ENCODE results near the gene EMILIN1. TPM values are rescaled to one million over a fixed set of nuclear protein-coding genes. Genes with fewer than 3 reads are reported as not detected.

Gene EMILIN1
- total and polyA plus RNA-seq, 10 of the 15 experiments (the other 5 are each of a cell fraction or from before 2014, with no cell fraction given) = 0.01 to 2.3 (median 1.2) TPM; not detected in 2

DNA sequence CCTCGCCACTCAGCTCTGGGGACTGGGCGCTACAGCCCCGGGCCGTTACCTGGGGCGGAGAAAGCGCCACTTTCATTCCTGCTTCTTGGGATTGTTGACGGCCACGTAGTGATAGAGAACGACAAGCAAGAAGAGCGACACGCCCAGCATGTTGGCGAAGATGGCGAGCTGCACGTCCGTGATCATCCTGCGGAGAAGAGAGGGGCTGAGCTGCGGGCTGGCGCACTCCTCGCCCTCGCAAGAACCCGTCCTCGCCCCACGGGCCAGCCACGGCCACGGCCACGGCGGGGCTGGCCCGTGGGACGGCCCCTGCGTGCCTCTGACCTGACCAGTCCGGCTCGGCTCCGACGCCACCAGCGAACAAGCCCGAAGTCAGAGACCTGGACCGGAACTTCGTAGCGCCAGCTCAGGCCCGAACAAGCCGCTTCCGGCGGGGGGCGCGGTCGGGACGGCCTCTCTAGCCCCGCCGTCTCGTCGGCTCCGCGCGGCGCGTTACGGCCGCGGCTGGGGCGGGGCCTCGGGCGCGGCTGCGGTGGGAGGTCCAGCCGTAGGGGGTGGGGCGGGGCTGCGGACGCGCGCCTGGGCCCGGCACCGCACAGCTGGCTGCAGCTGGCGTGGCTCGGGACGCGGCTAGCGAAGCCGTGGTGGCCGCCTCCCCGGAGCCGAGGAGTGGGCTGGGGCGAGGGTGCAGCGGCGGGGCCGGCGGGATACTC lies 7.0 kb upstream of the EMILIN1 start, which contains the start of gene OST4 (continued):
- TF ChIP-seq, protein P1, sequence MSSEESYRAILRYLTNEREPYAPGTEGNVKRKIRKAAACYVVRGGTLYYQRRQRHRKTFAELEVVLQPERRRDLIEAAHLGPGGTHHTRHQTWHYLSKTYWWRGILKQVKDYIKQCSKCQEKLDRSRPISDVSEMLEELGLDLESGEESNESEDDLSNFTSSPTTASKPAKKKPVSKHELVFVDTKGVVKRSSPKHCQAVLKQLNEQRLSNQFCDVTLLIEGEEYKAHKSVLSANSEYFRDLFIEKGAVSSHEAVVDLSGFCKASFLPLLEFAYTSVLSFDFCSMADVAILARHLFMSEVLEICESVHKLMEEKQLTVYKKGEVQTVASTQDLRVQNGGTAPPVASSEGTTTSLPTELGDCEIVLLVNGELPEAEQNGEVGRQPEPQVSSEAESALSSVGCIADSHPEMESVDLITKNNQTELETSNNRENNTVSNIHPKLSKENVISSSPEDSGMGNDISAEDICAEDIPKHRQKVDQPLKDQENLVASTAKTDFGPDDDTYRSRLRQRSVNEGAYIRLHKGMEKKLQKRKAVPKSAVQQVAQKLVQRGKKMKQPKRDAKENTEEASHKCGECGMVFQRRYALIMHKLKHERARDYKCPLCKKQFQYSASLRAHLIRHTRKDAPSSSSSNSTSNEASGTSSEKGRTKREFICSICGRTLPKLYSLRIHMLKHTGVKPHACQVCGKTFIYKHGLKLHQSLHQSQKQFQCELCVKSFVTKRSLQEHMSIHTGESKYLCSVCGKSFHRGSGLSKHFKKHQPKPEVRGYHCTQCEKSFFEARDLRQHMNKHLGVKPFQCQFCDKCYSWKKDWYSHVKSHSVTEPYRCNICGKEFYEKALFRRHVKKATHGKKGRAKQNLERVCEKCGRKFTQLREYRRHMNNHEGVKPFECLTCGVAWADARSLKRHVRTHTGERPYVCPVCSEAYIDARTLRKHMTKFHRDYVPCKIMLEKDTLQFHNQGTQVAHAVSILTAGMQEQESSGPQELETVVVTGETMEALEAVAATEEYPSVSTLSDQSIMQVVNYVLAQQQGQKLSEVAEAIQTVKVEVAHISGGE (CRISPR knock-in tag; IDR thresholded peaks at IDR 0.05) = no peak
- TF ChIP-seq MXI1 (IDR thresholded peaks at IDR 0.05; ENCODE audit: low read depth, low read length) = peak; percentile 70
- 0 out of 2 replicates have a peak, but pooled peaks have one; percentile 17 for TF ChIP-seq CBFB (IDR thresholded peaks at IDR 0.05; ENCODE audit: low read depth)
- TF ChIP-seq MYB (IDR thresholded peaks at IDR 0.05; ENCODE audit: borderline replicate concordance, low read depth, low read length) = no peak
- TF ChIP-seq TCF7 (IDR thresholded peaks at IDR 0.05; ENCODE audit: borderline replicate concordance) = no peak
- no peak for TF ChIP-seq RAD51 (IDR thresholded peaks at IDR 0.05)
- TF ChIP-seq SRF (IDR thresholded peaks at IDR 0.05; ENCODE audit: low read depth in 2 of 2, low read length in 2 of 2) = peak; percentile 81 to 96; a peak in 3 of 4 replicates
- TF ChIP-seq RELB (IDR thresholded peaks at IDR 0.05; ENCODE audit: low read depth) = peak; percentile 35; the same call in 1 of the 2 replicates
- no peak for TF ChIP-seq SMAD1 (IDR thresholded peaks at IDR 0.05; ENCODE audit: low read depth, partially characterized antibody)
- TF ChIP-seq ETV6 (conservative IDR thresholded peaks at IDR 0.05 in 1 of 2, IDR thresholded peaks at IDR 0.05 in 1 of 2; ENCODE audit: borderline replicate concordance in 1 of 2, low read depth in 1 of 2) = no peak
- TF ChIP-seq SUZ12 (IDR thresholded peaks at IDR 0.05; ENCODE audit: unreplicated experiment) = no peak
- TF ChIP-seq CUX1 (IDR thresholded peaks at IDR 0.05; ENCODE audit: insufficient replicate concordance, low read depth, low read length) = no peak
- peak; percentile 54 for TF ChIP-seq SP1 (IDR thresholded peaks at IDR 0.05; ENCODE audit: low read depth, low read length)
- TF ChIP-seq POLR2A (IDR thresholded peaks at IDR 0.05; ENCODE audit: low read depth, low read length) = peak; percentile 98
- TF ChIP-seq NRF1 (conservative IDR thresholded peaks at IDR 0.05; ENCODE audit: low read depth, low read length) = no peak
- no peak for TF ChIP-seq ZNF622 (IDR thresholded peaks at IDR 0.05)
- no peak for TF ChIP-seq SPI1 (IDR thresholded peaks at IDR 0.05; ENCODE audit: borderline replicate concordance, insufficient read depth, low read depth, low read length)
- 0 out of 2 replicates have a peak, but pooled peaks have one; percentile 62 for TF ChIP-seq RCOR1 (conservative IDR thresholded peaks at IDR 0.05; ENCODE audit: low read depth, low read length)
- TF ChIP-seq NBN (IDR thresholded peaks at IDR 0.05) = no peak
- peak; percentile 26 to 35 for TF ChIP-seq EGR1 (IDR thresholded peaks at IDR 0.05; ENCODE audit: borderline replicate concordance in 1 of 2, low read depth in 2 of 2, low read length in 2 of 2)

Data from GM12878 (cell line).